Astrocyte (in vitro differentiated cells and primary cell): ENCODE data around the gene SCN1B. TPM values are rescaled to one million over a fixed set of nuclear protein-coding genes. Genes with fewer than 3 reads are reported as not detected.
"Not testable (repeated sequence)": the region's sequence is repeated elsewhere in the genome, so short reads cannot be mapped to it uniquely, and the experiment has no call there.

Source experiments
- DNase-seq: peaks from one replicate; pipeline ENCODE4 v3.0.0-alpha.2; 2010; ENCODE audit warnings: low read depth
- FAIRE-seq: peaks from 2 replicates; lab custom pipeline; 2011; peaks lifted over from hg19 to GRCh38; lab: Jason Lieb, UNC
- H2AFZ ChIP-seq: 2 replicates; pipeline ENCODE4 v1.6.0; 2012; ENCODE audit warnings: low read depth, low read length, inconsistent platforms
- H3K27ac ChIP-seq: 2 replicates; pipeline ENCODE4 v1.5.1; 2011; ENCODE audit warnings: low read depth, low read length, inconsistent platforms
- H3K27me3 ChIP-seq: 2 replicates; pipeline ENCODE4 v1.6.0; 2011; ENCODE audit warnings: low read length, inconsistent platforms; ENCODE audit not compliant: insufficient read depth
- H3K36me3 ChIP-seq: 2 replicates; pipeline ENCODE4 v1.5.1; 2011; ENCODE audit warnings: low read length, inconsistent platforms; ENCODE audit not compliant: insufficient read depth
- H3K4me1 ChIP-seq: 2 replicates; pipeline ENCODE4 v1.5.1; 2011; ENCODE audit warnings: low read length, inconsistent platforms; ENCODE audit not compliant: insufficient read depth
- H3K4me2 ChIP-seq: 2 replicates; pipeline ENCODE4 v1.6.0; 2012; ENCODE audit warnings: low read length, inconsistent platforms
- H3K4me3 ChIP-seq: 2 replicates; pipeline ENCODE4 v1.5.1; 2011; ENCODE audit warnings: low read depth, mild to moderate bottlenecking, low read length, inconsistent platforms; ENCODE audit not compliant: insufficient read depth
- H3K79me2 ChIP-seq: 2 replicates; pipeline ENCODE4 v1.6.0; 2012; ENCODE audit warnings: mild to moderate bottlenecking, low read length, inconsistent platforms; ENCODE audit not compliant: insufficient read depth
- H3K9ac ChIP-seq: 2 replicates; pipeline ENCODE4 v1.6.0; 2012; ENCODE audit warnings: mild to moderate bottlenecking, low read length, inconsistent platforms
- H3K9me3 ChIP-seq: 2 replicates; pipeline ENCODE4 v1.5.1; 2012; ENCODE audit warnings: low read depth, mild to moderate bottlenecking, low read length, inconsistent platforms; ENCODE audit not compliant: insufficient read depth
- H4K20me1 ChIP-seq: 2 replicates; pipeline ENCODE4 v1.6.0; 2012; ENCODE audit warnings: low read length, inconsistent platforms; ENCODE audit not compliant: insufficient read depth
- H3K27ac Mint-ChIP-seq: one replicate; pipeline ENCODE4 v1.8.0; 2021; ENCODE audit warnings: mild to moderate bottlenecking, mixed read lengths; ENCODE audit not compliant: unreplicated experiment
- H3K27me3 Mint-ChIP-seq: one replicate; pipeline ENCODE4 v1.8.0; 2021; ENCODE audit warnings: low read depth, mixed read lengths; ENCODE audit not compliant: unreplicated experiment
- H3K36me3 Mint-ChIP-seq: one replicate; pipeline ENCODE4 v1.8.0; 2021; ENCODE audit warnings: low read depth, mixed read lengths; ENCODE audit not compliant: unreplicated experiment
- H3K4me1 Mint-ChIP-seq: one replicate; pipeline ENCODE4 v1.8.0; 2021; ENCODE audit warnings: low read depth, mixed read lengths; ENCODE audit not compliant: unreplicated experiment
- H3K4me3 Mint-ChIP-seq: one replicate; pipeline ENCODE4 v1.8.0; 2021; ENCODE audit warnings: mild to moderate bottlenecking, moderate library complexity, mixed read lengths; ENCODE audit not compliant: unreplicated experiment
- H3K9me3 Mint-ChIP-seq: one replicate; pipeline ENCODE4 v1.8.0; 2021; ENCODE audit warnings: mild to moderate bottlenecking, mixed read lengths; ENCODE audit not compliant: unreplicated experiment
- CTCF ChIP-seq: IDR thresholded peaks from 2 replicates; pipeline ENCODE4 v1.5.1; 2011; ENCODE audit warnings: low read depth, mild to moderate bottlenecking, inconsistent platforms, low read length, moderate library complexity; ENCODE audit not compliant: insufficient read depth
- EZH2 ChIP-seq: IDR thresholded peaks from 2 replicates; pipeline ENCODE4 v1.6.1; 2012; ENCODE audit warnings: mild to moderate bottlenecking, low read length, inconsistent platforms; ENCODE audit not compliant: insufficient read depth
- total RNA-seq: library from RNA; stranded (reverse); gene quantifications from 2 replicates; pipeline ENCODE4 v1.2.1, GENCODE V29; 2021

The SCN1B gene
- total RNA-seq, 1 donor from 2014 or later: 3.0 TPM

GRCh38 chr19:34990578-34991192, 39.6 kb upstream of the SCN1B start:
- Mint-ChIP-seq H3K9me3 (peaks cover 6% of the 10 kb centered on the region), H3K4me3 (no peak overlapping the region), H3K36me3 (no peaks in the 10 kb centered on the region), H3K27me3 (peaks cover 2% of the 10 kb centered on the region), H3K4me1 (no peaks in the 10 kb centered on the region), H3K27ac (no peak overlapping the region)
- Histone ChIP-seq H3K79me2 (no peaks in the 10 kb centered on the region), H3K9ac (no peak overlapping the region), H3K27ac (no peak overlapping the region), H3K4me3 (no peak overlapping the region), H3K4me1 (no peaks in the 10 kb centered on the region), H3K27me3 (no peaks in the 10 kb centered on the region), H4K20me1 (no peaks in the 10 kb centered on the region), H3K9me3 (no peaks in the 10 kb centered on the region), H2AFZ (no peak overlapping the region), H3K36me3 (no peaks in the 10 kb centered on the region), H3K4me2 (no peak overlapping the region)
- FAIRE-seq (no peak), DNase-seq (no peak)
- TF ChIP-seq EZH2 (no peak), CTCF (no peak)

- H4K20me1 ChIP-seq: no peaks in the 10 kb centered on the region
- H3K27me3 ChIP-seq: no peaks in the 10 kb centered on the region
- H3K4me1 Mint-ChIP-seq: no peaks in the 10 kb centered on the region
- H3K9me3 Mint-ChIP-seq: peaks cover 6% of the 10 kb centered on the region
- H3K4me3 Mint-ChIP-seq: no peak overlapping the region
- H3K27ac ChIP-seq: no peak overlapping the region
- no peak overlapping the region for H2AFZ ChIP-seq
- H3K4me3 ChIP-seq: no peak overlapping the region
- TF ChIP-seq CTCF (no peak), EZH2 (no peak)
- H3K4me1 ChIP-seq: no peaks in the 10 kb centered on the region
- FAIRE-seq (no peak), DNase-seq (no peak)
- no peak overlapping the region for H3K9ac ChIP-seq
- no peaks in the 10 kb centered on the region for H3K9me3 ChIP-seq
- H3K36me3 ChIP-seq: no peaks in the 10 kb centered on the region
- peaks cover 2% of the 10 kb centered on the region for H3K27me3 Mint-ChIP-seq
- H3K27ac Mint-ChIP-seq: no peak overlapping the region
- H3K36me3 Mint-ChIP-seq: no peaks in the 10 kb centered on the region
- no peak overlapping the region for H3K4me2 ChIP-seq
- H3K79me2 ChIP-seq: no peaks in the 10 kb centered on the region
These were observed 38.5 kb upstream of the SCN1B start for GRCh38 chr19:34991542-34992333.

- not testable (repeated sequence) for H3K9me3 Mint-ChIP-seq, H3K27ac Mint-ChIP-seq, DNase-seq, H3K9me3 ChIP-seq, H3K4me1 ChIP-seq, FAIRE-seq, H3K27me3 ChIP-seq, H2AFZ ChIP-seq, H3K4me3 ChIP-seq, H4K20me1 ChIP-seq, H3K4me1 Mint-ChIP-seq, H3K4me2 ChIP-seq, H3K4me3 Mint-ChIP-seq, H3K9ac ChIP-seq, H3K36me3 Mint-ChIP-seq, H3K36me3 ChIP-seq, H3K79me2 ChIP-seq, H3K27ac ChIP-seq, H3K27me3 Mint-ChIP-seq
These were observed 37.7 kb upstream of the SCN1B start for GRCh38 chr19:34992582-34992981.
